RWPE2 (cell line): ENCODE measurements around the gene BOLA1.
"Not testable (repeated sequence)": the region's sequence is repeated elsewhere in the genome, so short reads cannot be mapped to it uniquely, and the experiment has no call there.

Experiments
- ATAC-seq: fragments of 200-7000 bp; cut with Tn5 transposase; 3 replicates; pipeline ENCODE4 v1.9.1; 2021; ENCODE audit warnings: low read depth
- DNase-seq: peaks from one replicate; pipeline ENCODE4 v3.0.0-alpha.2; 2020; ENCODE audit warnings: low spot score
- H3K27ac ChIP-seq: fragments of 450-650 bp; 2 replicates; pipeline ENCODE4 v1.5.1; 2017; ENCODE audit warnings: mild to moderate bottlenecking; ENCODE audit not compliant: poor library complexity, severe bottlenecking
- H3K27me3 ChIP-seq: fragments of 250-450 bp; sonication (Bioruptor Pico); 2 replicates; pipeline ENCODE4 v1.5.1; 2021; ENCODE audit warnings: mild to moderate bottlenecking, moderate library complexity; ENCODE audit not compliant: insufficient read depth, poor library complexity, severe bottlenecking
- H3K36me3 ChIP-seq: fragments of 250-450 bp; sonication (Bioruptor Pico); 2 replicates; pipeline ENCODE4 v1.5.1; 2020; ENCODE audit warnings: low read depth, mild to moderate bottlenecking, moderate library complexity
- H3K4me1 ChIP-seq: fragments of 250-450 bp; sonication (Bioruptor Pico); 2 replicates; pipeline ENCODE4 v1.5.1; 2021; ENCODE audit warnings: mild to moderate bottlenecking, moderate library complexity; ENCODE audit not compliant: insufficient read depth, poor library complexity, severe bottlenecking
- H3K4me3 ChIP-seq: fragments of 250-450 bp; sonication (Bioruptor Pico); 2 replicates; pipeline ENCODE4 v1.5.1; 2021; ENCODE audit warnings: mild to moderate bottlenecking, moderate library complexity; ENCODE audit not compliant: severe bottlenecking
- H3K9me3 ChIP-seq: fragments of 250-450 bp; sonication (Bioruptor Pico); 2 replicates; pipeline ENCODE4 v1.5.1; 2021; ENCODE audit warnings: mild to moderate bottlenecking, moderate library complexity; ENCODE audit not compliant: severe bottlenecking
- TF ChIP-seq, protein P1 (sequence below): fragments of 450-650 bp; IDR thresholded peaks from one replicate; pipeline ENCODE4 v1.5.1; 2017; ENCODE audit warnings: mild to moderate bottlenecking, moderate library complexity; ENCODE audit not compliant: poor library complexity, severe bottlenecking

The BOLA1 gene

DNA sequence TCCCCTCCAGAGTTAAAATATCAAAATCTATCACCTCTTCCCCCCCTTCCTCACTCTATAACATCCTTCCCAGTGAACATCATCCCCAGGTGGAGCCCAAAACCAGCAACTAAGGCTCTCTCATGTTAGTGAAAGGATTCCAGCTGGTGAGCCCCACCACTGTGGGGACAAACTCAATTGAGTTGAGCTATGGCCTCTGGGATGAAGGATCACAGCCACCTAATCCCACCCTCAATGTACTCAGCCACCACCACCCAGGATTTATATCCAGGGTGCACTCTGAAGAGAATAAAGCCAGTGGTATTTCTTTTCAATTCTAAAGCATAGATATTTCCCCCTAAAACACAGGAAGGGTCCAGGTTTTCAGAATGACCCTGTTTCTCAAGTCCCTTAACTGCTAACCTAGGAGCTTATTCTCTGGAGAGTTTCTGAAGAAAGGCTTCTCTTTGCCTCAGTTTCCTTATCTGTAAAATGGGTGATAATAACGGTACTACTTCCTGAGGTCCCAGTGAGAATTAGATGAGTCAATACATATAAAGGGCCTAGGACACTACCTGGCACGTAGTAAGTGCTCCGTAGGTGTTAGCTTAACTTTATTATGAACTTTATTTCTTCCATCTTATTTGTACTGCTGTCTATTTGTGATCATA is 15.6 kb upstream of the BOLA1 start:
- no peak for ATAC-seq

DNA sequence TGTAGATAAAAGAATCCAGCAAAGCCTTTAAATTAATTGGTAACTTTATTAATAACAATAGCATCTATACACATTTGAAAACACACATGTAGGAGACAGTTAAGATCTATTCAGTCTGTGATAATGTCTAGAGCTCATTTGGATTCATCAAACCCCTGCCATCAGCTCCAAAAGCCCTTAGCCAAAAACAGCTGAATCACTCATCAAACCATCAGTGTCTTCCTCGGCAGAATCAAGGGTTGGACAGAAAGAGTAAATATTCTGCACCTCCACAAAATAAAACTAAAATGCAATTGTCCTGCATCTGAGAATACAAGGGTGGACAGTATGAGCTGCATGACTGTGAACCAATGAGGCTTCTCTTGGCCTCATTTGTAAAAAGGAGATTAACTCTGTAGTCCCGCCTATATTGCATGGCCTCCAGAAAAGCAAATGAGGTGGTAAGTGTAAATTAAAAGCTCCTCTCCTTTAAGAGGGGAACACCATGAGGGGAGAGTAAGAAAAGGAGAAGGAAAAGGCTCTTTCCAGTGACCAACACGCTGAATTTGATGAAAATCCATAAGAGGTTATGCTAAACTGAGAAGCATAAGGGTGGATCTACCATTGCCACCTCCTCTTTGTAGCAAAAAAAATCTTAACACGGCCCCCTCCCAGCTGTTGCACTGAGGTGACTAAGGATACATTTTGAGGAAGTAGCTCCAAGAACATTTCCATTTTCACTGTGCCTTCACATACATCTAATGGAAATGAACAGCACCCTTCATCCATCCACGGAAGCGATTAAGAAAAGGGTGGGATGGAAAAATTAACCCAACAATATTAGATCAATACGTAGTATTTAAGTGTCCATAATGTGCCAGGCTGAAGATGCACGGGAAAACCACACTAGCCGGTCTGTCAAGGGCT is 14.7 kb upstream of the BOLA1 start:
- H3K9me3 ChIP-seq: no peaks in the 10 kb centered on the region
- TF ChIP-seq, protein P1, sequence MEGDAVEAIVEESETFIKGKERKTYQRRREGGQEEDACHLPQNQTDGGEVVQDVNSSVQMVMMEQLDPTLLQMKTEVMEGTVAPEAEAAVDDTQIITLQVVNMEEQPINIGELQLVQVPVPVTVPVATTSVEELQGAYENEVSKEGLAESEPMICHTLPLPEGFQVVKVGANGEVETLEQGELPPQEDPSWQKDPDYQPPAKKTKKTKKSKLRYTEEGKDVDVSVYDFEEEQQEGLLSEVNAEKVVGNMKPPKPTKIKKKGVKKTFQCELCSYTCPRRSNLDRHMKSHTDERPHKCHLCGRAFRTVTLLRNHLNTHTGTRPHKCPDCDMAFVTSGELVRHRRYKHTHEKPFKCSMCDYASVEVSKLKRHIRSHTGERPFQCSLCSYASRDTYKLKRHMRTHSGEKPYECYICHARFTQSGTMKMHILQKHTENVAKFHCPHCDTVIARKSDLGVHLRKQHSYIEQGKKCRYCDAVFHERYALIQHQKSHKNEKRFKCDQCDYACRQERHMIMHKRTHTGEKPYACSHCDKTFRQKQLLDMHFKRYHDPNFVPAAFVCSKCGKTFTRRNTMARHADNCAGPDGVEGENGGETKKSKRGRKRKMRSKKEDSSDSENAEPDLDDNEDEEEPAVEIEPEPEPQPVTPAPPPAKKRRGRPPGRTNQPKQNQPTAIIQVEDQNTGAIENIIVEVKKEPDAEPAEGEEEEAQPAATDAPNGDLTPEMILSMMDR: no peak
- H3K27ac ChIP-seq: peak overlapping the region; percentile 85
- H3K4me3 ChIP-seq: peak overlapping the region; percentile 49
- ATAC-seq (no peak), DNase-seq (no peak)
- H3K4me1 ChIP-seq: peaks cover 14% of the 10 kb centered on the region
- H3K27me3 ChIP-seq: no peaks in the 10 kb centered on the region
- H3K36me3 ChIP-seq: no peaks in the 10 kb centered on the region

More for the DNA sequence above, 15.6 kb upstream of the BOLA1 start:
- Histone ChIP-seq H3K36me3 (no peaks in the 10 kb centered on the region), H3K27ac (peak overlapping the region; percentile 85), H3K4me1 (peaks cover 10% of the 10 kb centered on the region), H3K27me3 (no peaks in the 10 kb centered on the region), H3K9me3 (no peaks in the 10 kb centered on the region), H3K4me3 (no peak overlapping the region)
- TF ChIP-seq, protein P1: no peak
- no peak for DNase-seq

DNA sequence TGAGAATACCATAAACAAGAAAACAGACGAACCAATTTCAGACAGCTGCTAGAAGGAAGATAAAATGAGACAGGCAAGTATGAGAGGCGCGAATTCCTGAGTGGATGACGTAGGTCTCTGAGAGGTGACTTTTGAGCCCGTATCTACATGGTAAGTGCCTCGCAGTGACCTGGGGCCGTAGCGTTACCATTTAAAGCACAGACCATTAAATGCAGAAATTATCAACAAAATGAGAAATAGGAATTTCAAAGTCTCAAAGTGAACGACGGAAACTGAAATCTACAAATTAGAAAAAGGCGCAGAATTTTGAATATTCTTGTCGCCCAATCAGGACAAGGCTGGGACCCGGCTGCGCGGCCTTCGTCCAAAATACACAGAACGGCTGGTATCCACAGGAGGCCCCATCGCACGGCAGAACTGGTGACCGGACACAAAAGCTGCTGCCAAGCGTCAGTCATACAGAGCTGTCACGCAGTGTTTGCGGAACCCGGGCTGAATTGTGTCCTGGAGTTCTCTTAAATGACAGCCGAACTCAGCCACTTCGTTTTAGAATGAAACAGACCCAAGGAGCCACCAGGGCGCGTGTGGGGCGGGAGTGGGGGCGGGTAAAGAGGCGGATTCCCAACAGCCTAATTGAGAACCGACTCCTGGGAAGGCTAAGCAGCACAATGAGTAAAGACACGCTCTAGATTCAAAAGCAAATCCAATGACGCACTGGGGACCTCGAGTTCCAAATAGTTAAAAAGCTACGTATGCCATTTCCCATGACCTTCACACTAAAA is 13.8 kb upstream of the BOLA1 start:
- ATAC-seq (peak; percentile 32), DNase-seq (peak; percentile 82)
- Histone ChIP-seq H3K9me3 (no peaks in the 10 kb centered on the region), H3K4me3 (peak overlapping the region; percentile 49), H3K27me3 (no peaks in the 10 kb centered on the region), H3K36me3 (no peaks in the 10 kb centered on the region), H3K27ac (peak overlapping the region; percentile 85), H3K4me1 (peaks cover 14% of the 10 kb centered on the region)
- TF ChIP-seq, protein P1: no peak

DNA sequence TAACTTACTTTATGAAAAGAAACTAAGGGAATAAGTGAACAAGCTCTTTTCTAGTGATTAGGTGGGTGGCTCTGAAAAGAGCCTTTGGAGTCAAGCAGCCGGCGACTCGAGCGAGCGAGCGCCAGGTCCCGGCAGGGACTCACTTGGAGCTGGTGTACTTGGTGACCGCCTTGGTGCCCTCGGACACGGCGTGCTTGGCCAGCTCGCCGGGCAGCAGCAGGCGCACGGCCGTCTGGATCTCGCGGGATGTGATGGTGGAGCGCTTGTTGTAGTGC is 13.3 kb upstream of the BOLA1 start:
- H3K9me3 ChIP-seq, H3K27me3 ChIP-seq, H3K36me3 ChIP-seq, ATAC-seq, DNase-seq: not testable (repeated sequence)
- Histone ChIP-seq H3K27ac (peak overlapping the region; percentile 85), H3K4me1 (peaks cover 14% of the 10 kb centered on the region), H3K4me3 (peak overlapping the region; percentile 49)
